Measurements from ENCODE around the gene PTPN21. TPM values are rescaled to one million over a fixed set of nuclear protein-coding genes. Genes with fewer than 3 reads are reported as not detected.

The PTPN21 gene
- total RNA-seq, 4 donors from 2014 or later: 25.6 to 35.5 (median 32.2) TPM

GRCh38 chr14:88420187-88420586, 134.6 kb downstream of the PTPN21 start:
- Histone ChIP-seq H3K27me3 (no peaks in the 10 kb centered on the region), H3K27ac (no peak overlapping the region), H3K4me1 (no peaks in the 10 kb centered on the region), H3K36me3 (peaks cover 0 to 62% (median 0%) of the 10 kb centered on the region in 3 donors), H3K9me3 (peaks cover 0 to 32% (median 11%) of the 10 kb centered on the region in 4 donors), H3K4me3 (no peak overlapping the region)
- DNase-seq (ENCODE audit: low spot score in 2 of 2): no peak
- TF ChIP-seq, protein P1, sequence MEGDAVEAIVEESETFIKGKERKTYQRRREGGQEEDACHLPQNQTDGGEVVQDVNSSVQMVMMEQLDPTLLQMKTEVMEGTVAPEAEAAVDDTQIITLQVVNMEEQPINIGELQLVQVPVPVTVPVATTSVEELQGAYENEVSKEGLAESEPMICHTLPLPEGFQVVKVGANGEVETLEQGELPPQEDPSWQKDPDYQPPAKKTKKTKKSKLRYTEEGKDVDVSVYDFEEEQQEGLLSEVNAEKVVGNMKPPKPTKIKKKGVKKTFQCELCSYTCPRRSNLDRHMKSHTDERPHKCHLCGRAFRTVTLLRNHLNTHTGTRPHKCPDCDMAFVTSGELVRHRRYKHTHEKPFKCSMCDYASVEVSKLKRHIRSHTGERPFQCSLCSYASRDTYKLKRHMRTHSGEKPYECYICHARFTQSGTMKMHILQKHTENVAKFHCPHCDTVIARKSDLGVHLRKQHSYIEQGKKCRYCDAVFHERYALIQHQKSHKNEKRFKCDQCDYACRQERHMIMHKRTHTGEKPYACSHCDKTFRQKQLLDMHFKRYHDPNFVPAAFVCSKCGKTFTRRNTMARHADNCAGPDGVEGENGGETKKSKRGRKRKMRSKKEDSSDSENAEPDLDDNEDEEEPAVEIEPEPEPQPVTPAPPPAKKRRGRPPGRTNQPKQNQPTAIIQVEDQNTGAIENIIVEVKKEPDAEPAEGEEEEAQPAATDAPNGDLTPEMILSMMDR (IDR thresholded peaks at IDR 0.05): no peak
- TF ChIP-seq POLR2A (IDR thresholded peaks at IDR 0.05) (no peak), EP300 (IDR thresholded peaks at IDR 0.05) (no peak)
- 92 to 93% methylated on average over 3 of the region's 3 CpGs for WGBS, 2 donors

DNA sequence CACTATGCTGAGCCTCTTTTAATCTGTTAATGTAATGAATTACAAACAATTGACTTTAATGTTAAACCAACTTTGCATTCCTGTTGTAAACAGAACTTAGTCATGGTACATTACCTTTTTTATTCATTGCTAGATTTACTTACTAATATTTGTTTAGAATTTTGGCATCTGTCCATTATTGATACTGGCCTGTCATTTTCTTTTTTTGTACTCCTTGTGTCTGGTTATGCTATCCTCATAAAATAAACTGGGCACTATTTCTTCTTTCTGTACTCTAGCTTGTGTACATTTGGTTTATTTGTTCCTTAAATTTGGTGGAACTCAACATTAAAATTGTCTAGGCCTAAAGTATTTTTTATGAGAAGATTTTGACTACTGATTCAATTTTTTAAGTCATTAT, 137.2 kb downstream of the PTPN21 start:
- H3K27me3 ChIP-seq: no peaks in the 10 kb centered on the region
- H3K4me3 ChIP-seq: no peak overlapping the region
- H3K27ac ChIP-seq: no peak overlapping the region
- H3K4me1 ChIP-seq: no peaks in the 10 kb centered on the region
- peaks cover 0 to 43% (median 14%) of the 10 kb centered on the region in 4 donors for H3K9me3 ChIP-seq
- no peak for DNase-seq (ENCODE audit: low spot score in 2 of 2)
- TF ChIP-seq, protein P1 (IDR thresholded peaks at IDR 0.05): no peak
- no peak for TF ChIP-seq EP300 (IDR thresholded peaks at IDR 0.05)
- no peak for TF ChIP-seq POLR2A (IDR thresholded peaks at IDR 0.05)
- H3K36me3 ChIP-seq: peaks cover 0 to 84% (median 0%) of the 10 kb centered on the region in 3 donors

Small RNAs within 50 kb of the gene (small RNA-seq; reads per million reads assigned to genes)
- not detected for gene RNU4-22P

Other genes starting within 250 kb of the PTPN21 start
- gene KCNK10, start 231.7 kb downstream of the PTPN21 start, total RNA-seq: not detected
- gene SPATA7, start 169.3 kb downstream of the PTPN21 start, total RNA-seq: 10 to 100 TPM; 12.3 to 31.6 (median 20.3) TPM
- gene ZC3H14, start 8.0 kb upstream of the PTPN21 start, total RNA-seq: 10 to 100 TPM; 52.8 to 71.4 (median 59.3) TPM
- gene EML5, start 237.9 kb upstream of the PTPN21 start, total RNA-seq: under 1 TPM; 0.59 to 0.87 (median 0.72) TPM

Data from tibial nerve (tissue), 4 donors.